ENCODE results near the gene TP53TG5. TPM values are rescaled to one million over a fixed set of nuclear protein-coding genes. Genes with fewer than 3 reads are reported as not detected.

Gene TP53TG5
- total RNA-seq, 1 experiment from 2014 or later, result not detected

GRCh38 chr20:45374966-45375365, 3.2 kb downstream of the TP53TG5 start:
- Histone ChIP-seq H3K9me3 (no peaks in the 10 kb centered on the region), H3K36me3 (peaks cover 14% of the 10 kb centered on the region), H3K27me3 (no peaks in the 10 kb centered on the region), H3K4me3 (no peak overlapping the region)
- no peak for DNase-seq

GRCh38 chr20:45374101-45374467, 4.0 kb downstream of the TP53TG5 start:
- H3K27me3 ChIP-seq, result no peaks in the 10 kb centered on the region
- H3K36me3 ChIP-seq, result peaks cover 14% of the 10 kb centered on the region
- no peaks in the 10 kb centered on the region for H3K9me3 ChIP-seq
- DNase-seq, result no peak
- H3K4me3 ChIP-seq, result no peak overlapping the region

- peak; percentile 74 for DNase-seq
- H3K4me3 ChIP-seq, result no peak overlapping the region
- H3K27me3 ChIP-seq, result no peaks in the 10 kb centered on the region
- no peaks in the 10 kb centered on the region for H3K9me3 ChIP-seq
- peaks cover 16% of the 10 kb centered on the region for H3K36me3 ChIP-seq
These were observed 4.6 kb downstream of the TP53TG5 start for GRCh38 chr20:45373353-45374100.

- Histone ChIP-seq H3K27me3 (no peaks in the 10 kb centered on the region), H3K9me3 (no peaks in the 10 kb centered on the region), H3K4me3 (no peak overlapping the region), H3K36me3 (peaks cover 21% of the 10 kb centered on the region)
- no peak for DNase-seq
These were observed 5.3 kb downstream of the TP53TG5 start for GRCh38 chr20:45372646-45373352.

- no peaks in the 10 kb centered on the region for H3K9me3 ChIP-seq
- DNase-seq, result no peak
- no peak overlapping the region for H3K4me3 ChIP-seq
- H3K27me3 ChIP-seq, result no peaks in the 10 kb centered on the region
- peaks cover 27% of the 10 kb centered on the region for H3K36me3 ChIP-seq
These were observed 5.9 kb downstream of the TP53TG5 start for GRCh38 chr20:45372241-45372640.

- H3K27me3 ChIP-seq, result no peaks in the 10 kb centered on the region
- H3K4me3 ChIP-seq, result no peak overlapping the region
- peaks cover 43% of the 10 kb centered on the region for H3K36me3 ChIP-seq
- H3K9me3 ChIP-seq, result no peaks in the 10 kb centered on the region
- no peak for DNase-seq
These were observed 7.5 kb downstream of the TP53TG5 start for GRCh38 chr20:45370571-45371160.

- no peaks in the 10 kb centered on the region for H3K9me3 ChIP-seq
- no peak for DNase-seq
- H3K27me3 ChIP-seq, result no peaks in the 10 kb centered on the region
- no peak overlapping the region for H3K4me3 ChIP-seq
- H3K36me3 ChIP-seq, result peaks cover 49% of the 10 kb centered on the region
These were observed 9.7 kb downstream of the TP53TG5 start for GRCh38 chr20:45368221-45368980.

- no peaks in the 10 kb centered on the region for H3K9me3 ChIP-seq
- no peak for DNase-seq
- peaks cover 51% of the 10 kb centered on the region for H3K36me3 ChIP-seq
- H3K4me3 ChIP-seq, result no peak overlapping the region
- H3K27me3 ChIP-seq, result no peaks in the 10 kb centered on the region
These were observed 11.0 kb downstream of the TP53TG5 start for GRCh38 chr20:45367126-45367525.

GRCh38 chr20:45366631-45367030, 11.5 kb downstream of the TP53TG5 start:
- peaks cover 51% of the 10 kb centered on the region for H3K36me3 ChIP-seq

GRCh38 chr20:45366192-45366591, 11.9 kb downstream of the TP53TG5 start:
- peaks cover 47% of the 10 kb centered on the region for H3K36me3 ChIP-seq
- no peak overlapping the region for H3K4me3 ChIP-seq
- no peak for DNase-seq
- no peaks in the 10 kb centered on the region for H3K27me3 ChIP-seq
- no peaks in the 10 kb centered on the region for H3K9me3 ChIP-seq

More at GRCh38 chr20:45366631-45367030, 11.5 kb downstream of the TP53TG5 start:
- Histone ChIP-seq H3K4me3 (no peak overlapping the region), H3K9me3 (no peaks in the 10 kb centered on the region), H3K27me3 (no peaks in the 10 kb centered on the region)
- DNase-seq, result no peak

GRCh38 chr20:45365444-45365970, 12.6 kb downstream of the TP53TG5 start:
- DNase-seq, result no peak
- Histone ChIP-seq H3K27me3 (no peaks in the 10 kb centered on the region), H3K36me3 (peaks cover 45% of the 10 kb centered on the region), H3K4me3 (no peak overlapping the region), H3K9me3 (no peaks in the 10 kb centered on the region)

- H3K36me3 ChIP-seq, result peaks cover 41% of the 10 kb centered on the region
- no peaks in the 10 kb centered on the region for H3K27me3 ChIP-seq
- H3K4me3 ChIP-seq, result peak overlapping the region; percentile 93
- no peak for DNase-seq
- no peaks in the 10 kb centered on the region for H3K9me3 ChIP-seq
These were observed 14.3 kb downstream of the TP53TG5 start for GRCh38 chr20:45363611-45364492.

GRCh38 chr20:45362804-45363610, 15.1 kb downstream of the TP53TG5 start, which contains the start of gene SYS1:
SYS1 (plus strand) TSS chr20:45363156; CDS start chr20:45363532, 376 bp downstream.
- Histone ChIP-seq H3K36me3 (peaks cover 34% of the 10 kb centered on the region), H3K27me3 (no peaks in the 10 kb centered on the region), H3K9me3 (no peaks in the 10 kb centered on the region), H3K4me3 (peak within 1 kb of the TSS; percentile 93)
- peak; percentile 99 for DNase-seq

- H3K27me3 ChIP-seq, result no peaks in the 10 kb centered on the region
- H3K4me3 ChIP-seq, result no peak overlapping the region
- peaks cover 24% of the 10 kb centered on the region for H3K36me3 ChIP-seq
- no peaks in the 10 kb centered on the region for H3K9me3 ChIP-seq
- DNase-seq, result no peak
These were observed 16.3 kb downstream of the TP53TG5 start for GRCh38 chr20:45361793-45362192.
